Measurements from ENCODE around the gene GABRD.

DNA sequence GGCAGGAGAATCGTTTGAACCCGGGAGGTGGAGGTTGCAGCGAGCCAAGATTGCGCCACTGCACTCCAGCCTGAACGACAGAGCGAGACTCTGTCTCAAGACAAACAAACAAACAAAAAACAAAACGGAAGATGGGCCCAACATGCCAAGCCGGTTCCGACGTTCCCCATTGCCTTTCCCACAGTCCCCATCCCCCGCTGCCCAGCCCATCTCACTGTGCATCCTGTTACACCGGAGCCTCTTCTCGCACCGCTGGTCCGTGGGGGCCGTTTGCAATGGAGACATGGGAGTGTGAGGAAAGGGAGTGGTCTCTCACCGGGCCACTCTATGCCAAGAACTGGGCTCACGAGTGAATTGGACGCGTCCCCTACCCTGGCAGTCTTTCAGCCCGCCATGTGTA, 14.3 kb upstream of the GABRD start:
- TF ChIP-seq CTCF (IDR thresholded peaks at IDR 0.05; ENCODE audit: borderline replicate concordance, extremely low read depth, low read length, poor library complexity, severe bottlenecking) = no peak
- TF ChIP-seq EZH2 (IDR thresholded peaks at IDR 0.05; ENCODE audit: borderline replicate concordance, low read depth, low read length, severe bottlenecking) = no peak
